Effector memory CD8-positive, alpha-beta T cell (primary cell): ENCODE data around the gene TFDP3.

ENCODE experiments used
- ATAC-seq: fragments of 150-1000 bp; cut with Tn5 transposase; replicated peaks from 2 replicates; pipeline ENCODE4 v1.10.0; 2021; ENCODE audit warnings: mild to moderate bottlenecking, moderate library complexity
- DNase-seq, 3 experiments: peaks; one replicate each; pipeline ENCODE4 v3.0.0; 2021
- H3K27ac Mint-ChIP-seq, 2 donors: one replicate each; pipeline ENCODE4 v1.8.0; 2022; ENCODE audit warnings: mild to moderate bottlenecking in 2 of 2, mixed read lengths in 2 of 2, moderate library complexity in 2 of 2
- H3K27me3 Mint-ChIP-seq, 2 donors: one replicate each; pipeline ENCODE4 v1.8.0; 2022; ENCODE audit warnings: mixed read lengths in 2 of 2
- H3K36me3 Mint-ChIP-seq: one replicate; pipeline ENCODE4 v1.8.0; 2022; ENCODE audit warnings: mild to moderate bottlenecking, moderate library complexity, mixed read lengths; ENCODE audit not compliant: insufficient read depth
- H3K4me1 Mint-ChIP-seq, 2 donors: one replicate each; pipeline ENCODE4 v1.8.0; 2022; ENCODE audit warnings: low read depth in 2 of 2, mixed read lengths in 2 of 2
- H3K4me3 Mint-ChIP-seq, 2 donors: one replicate each; pipeline ENCODE4 v1.8.0; 2022; ENCODE audit warnings: mild to moderate bottlenecking in 2 of 2, mixed read lengths in 2 of 2, moderate library complexity in 2 of 2
- H3K9me3 Mint-ChIP-seq, 2 donors: one replicate each; pipeline ENCODE4 v1.8.0; 2022; ENCODE audit warnings: mixed read lengths in 2 of 2

TFDP3 gene

DNA sequence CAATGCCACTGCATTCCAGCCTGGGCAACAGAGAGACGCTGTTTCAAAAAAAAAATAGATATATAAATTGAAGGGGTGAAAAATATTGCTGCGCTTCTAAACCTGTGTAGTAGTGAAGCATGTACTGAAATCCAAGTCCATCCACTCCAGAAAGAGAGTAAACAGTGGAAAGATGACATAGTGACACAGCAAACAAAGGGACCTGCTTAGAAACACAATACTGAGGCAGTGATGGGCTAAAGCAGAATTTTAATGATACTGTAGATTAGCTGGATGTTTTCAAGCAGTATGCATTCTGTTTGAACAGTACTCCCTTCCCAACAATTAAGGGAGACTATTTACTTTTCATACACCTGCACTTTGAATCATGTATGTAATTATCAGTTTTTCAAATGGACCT, 42.5 kb downstream of the TFDP3 start:
- Mint-ChIP-seq H3K27ac (no peak overlapping the region), H3K27me3 (no peaks in the 10 kb centered on the region), H3K9me3 (no peaks in the 10 kb centered on the region), H3K4me3 (no peak overlapping the region), H3K4me1 (no peaks in the 10 kb centered on the region), H3K36me3 (no peaks in the 10 kb centered on the region)
- ATAC-seq = no peak
- DNase-seq = no peak

DNA sequence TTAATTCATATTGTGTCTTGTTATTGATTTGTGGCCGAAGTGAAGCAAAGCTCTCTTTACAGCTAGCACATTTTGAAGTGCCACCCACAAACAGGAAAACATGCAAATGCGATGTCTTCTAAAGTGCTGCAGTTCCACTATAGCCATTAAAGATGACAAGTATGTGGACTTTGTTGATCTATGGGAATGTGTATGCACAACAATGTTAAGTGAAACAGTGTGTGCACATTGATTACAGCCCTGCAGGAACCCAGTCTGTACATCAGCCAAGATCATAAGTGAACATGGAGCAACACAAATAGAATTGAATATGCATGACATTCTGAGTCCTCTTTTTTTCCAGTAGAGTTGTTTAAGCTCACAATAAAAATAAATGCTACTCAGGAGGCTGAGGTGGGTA, 43.0 kb downstream of the TFDP3 start:
- H3K36me3 Mint-ChIP-seq = no peaks in the 10 kb centered on the region
- H3K27me3 Mint-ChIP-seq = no peaks in the 10 kb centered on the region
- H3K27ac Mint-ChIP-seq = no peak overlapping the region
- no peak overlapping the region for H3K4me3 Mint-ChIP-seq
- ATAC-seq (no peak), DNase-seq (no peak)
- H3K4me1 Mint-ChIP-seq = no peaks in the 10 kb centered on the region
- no peaks in the 10 kb centered on the region for H3K9me3 Mint-ChIP-seq

DNA sequence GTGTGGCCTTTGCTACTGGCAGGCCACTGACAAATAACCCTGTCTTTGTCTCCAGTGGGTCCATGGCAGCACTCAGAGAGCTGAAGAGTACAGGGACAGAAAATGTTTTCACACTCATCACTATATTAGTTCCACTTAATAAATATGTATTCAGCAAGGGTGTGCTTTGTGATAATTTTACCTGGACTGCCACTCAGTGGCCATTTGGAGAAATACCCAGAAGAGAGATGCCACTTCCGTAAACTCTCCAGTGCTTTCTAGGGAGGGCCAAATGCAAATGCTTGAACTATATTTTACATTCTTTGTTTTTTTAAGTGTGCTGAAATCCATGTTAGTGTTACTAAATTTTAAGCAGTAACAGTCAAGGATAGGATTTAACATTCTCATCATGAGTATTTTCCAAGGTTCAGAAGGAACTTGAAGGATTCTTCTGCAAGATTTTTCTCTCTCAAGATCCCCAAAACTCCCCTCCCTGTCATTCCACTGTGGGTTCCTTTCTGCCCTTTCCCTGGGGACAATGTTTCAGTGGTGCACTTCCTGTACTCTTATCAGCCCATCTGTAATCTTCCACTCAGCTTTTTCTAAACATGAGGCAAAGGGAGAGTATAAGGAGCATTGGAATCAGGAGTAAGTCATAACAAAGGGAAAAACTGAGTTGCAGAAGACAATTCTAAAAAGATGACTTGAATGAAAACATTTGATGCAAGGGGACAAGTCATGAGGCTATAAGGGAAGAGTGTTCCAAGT, 46.0 kb downstream of the TFDP3 start:
- Mint-ChIP-seq H3K27ac (no peak overlapping the region), H3K36me3 (no peaks in the 10 kb centered on the region), H3K9me3 (no peaks in the 10 kb centered on the region), H3K4me1 (no peaks in the 10 kb centered on the region), H3K27me3 (peaks cover 0 to 7% of the 10 kb centered on the region in 2 donors), H3K4me3 (no peak overlapping the region)
- DNase-seq (no peak), ATAC-seq (no peak)
